Measurements from ENCODE around the gene CDA. TPM values are rescaled to one million over a fixed set of nuclear protein-coding genes. Genes with fewer than 3 reads are reported as not detected.

CDA gene
- total and polyA plus RNA-seq, 9 of the 15 experiments (the other 6 are each of a cell fraction or from before 2014, with no cell fraction given), result not detected

- TF ChIP-seq GABPA (tag; conservative IDR thresholded peaks at IDR 0.05; ENCODE audit: low read depth) (peak; percentile 100), SMAD4 (CRISPR knock-in tag; conservative IDR thresholded peaks at IDR 0.05) (no peak; the same call in 1 of the 2 replicates), HDGF (IDR thresholded peaks at IDR 0.05) (0 out of 2 replicates have a peak, but pooled peaks have one; percentile 27), CREB5 (CRISPR knock-in tag; IDR thresholded peaks at IDR 0.05) (no peak; the same call in 1 of the 2 replicates), GATA2 (CRISPR knock-in tag; IDR thresholded peaks at IDR 0.05) (peak; percentile 44; the same call in 1 of the 2 replicates), ADNP (tag; IDR thresholded peaks at IDR 0.05) (no peak), ZNF586 (CRISPR knock-in tag; conservative IDR thresholded peaks at IDR 0.05) (no peak), ZNF140 (CRISPR knock-in tag; IDR thresholded peaks at IDR 0.05) (no peak), ZNF695 (CRISPR knock-in tag; IDR thresholded peaks at IDR 0.05) (no peak), ATF3 (IDR thresholded peaks at IDR 0.05) (no peak), ATF3 (CRISPR knock-in tag; conservative IDR thresholded peaks at IDR 0.05) (no peak), ZNF277 (CRISPR knock-in tag; IDR thresholded peaks at IDR 0.05; ENCODE audit: borderline replicate concordance) (no peak), NFYB (IDR thresholded peaks at IDR 0.05; ENCODE audit: extremely low read depth, insufficient read length) (peak; percentile 95), NBN (IDR thresholded peaks at IDR 0.05; ENCODE audit: low read depth) (peak; percentile 19; the same call in 1 of the 2 replicates), TAF1 (IDR thresholded peaks at IDR 0.05; ENCODE audit: control insufficient read depth, extremely low read depth, insufficient read depth, low read length, severe bottlenecking) (peak; percentile 74), HDAC2 (IDR thresholded peaks at IDR 0.05) (0 out of 2 replicates have a peak, but pooled peaks have one; percentile 39), E2F6 (IDR thresholded peaks at IDR 0.05; ENCODE audit: borderline replicate concordance in 1 of 2, extremely low read depth in 1 of 2, insufficient read depth in 1 of 2, insufficient read length in 1 of 2, low read depth in 1 of 2, low read length in 1 of 2, poor library complexity in 1 of 2, severe bottlenecking in 1 of 2) (peak in 1 of 2 experiments; percentile 26), TBP (optimal IDR thresholded peaks at IDR 0.05; ENCODE audit: low read depth, low read length) (peak; percentile 24), EGR1 (conservative IDR thresholded peaks at IDR 0.05) (no peak; the same call in 1 of the 2 replicates), TCF7L2 (IDR thresholded peaks at IDR 0.05; ENCODE audit: low read depth, low read length) (no peak)
Measured at GRCh38 chr1:20661207-20662109, 72.6 kb downstream of the CDA start, which contains the start of gene DDOST (continued).
